ENCODE results near the gene CAPNS1. TPM values are rescaled to one million over a fixed set of nuclear protein-coding genes. Genes with fewer than 3 reads are reported as not detected.

The CAPNS1 gene
- total and polyA plus RNA-seq, 9 of the 15 experiments (the other 6 are each of a cell fraction or from before 2014, with no cell fraction given) = 77.9 to 576 (median 258) TPM

DNA sequence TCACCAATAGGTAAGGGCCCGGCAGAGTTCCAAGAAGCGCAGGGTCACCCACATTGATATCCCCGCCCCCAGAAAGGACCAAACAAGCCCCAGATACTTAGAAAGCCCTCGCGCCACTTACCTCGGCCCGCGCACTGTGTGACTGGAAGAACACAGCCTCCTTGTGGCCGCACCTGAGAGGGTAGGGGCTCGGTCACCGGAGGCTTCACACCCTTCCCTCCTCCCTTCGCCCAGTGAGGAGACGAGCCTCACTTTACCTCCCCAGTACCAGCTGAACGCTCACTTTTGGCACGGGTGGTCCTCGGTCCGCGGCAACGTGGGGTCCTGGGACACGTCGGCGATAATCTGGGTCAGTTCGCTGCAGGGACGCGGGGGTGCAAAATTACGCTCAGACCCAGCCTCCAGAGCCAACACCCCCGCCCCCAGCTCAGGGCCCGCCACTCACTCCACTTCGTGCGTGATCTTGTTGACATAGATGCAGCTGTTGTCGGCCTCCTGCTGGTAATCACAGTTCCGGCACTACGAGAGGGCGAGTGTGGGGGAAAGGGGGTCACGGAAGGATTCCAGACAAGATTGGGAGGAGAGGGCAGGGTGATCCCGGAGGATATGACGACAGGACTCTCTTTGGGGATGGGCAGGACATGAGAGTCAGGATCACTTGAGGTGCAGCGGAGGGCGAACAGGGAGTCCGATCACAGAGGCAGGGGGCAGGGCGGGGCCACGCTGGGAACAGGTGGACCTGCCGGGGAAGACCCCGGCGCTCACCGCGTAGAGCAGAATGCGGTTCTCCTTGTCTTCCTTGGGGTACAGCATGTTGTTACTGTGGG is 25.8 kb upstream of the CAPNS1 start (continued):
- TF ChIP-seq SAP30 (IDR thresholded peaks at IDR 0.05; ENCODE audit: borderline replicate concordance, insufficient read depth, low read depth, low read length, poor library complexity, severe bottlenecking) (no peak), POLR2B (IDR thresholded peaks at IDR 0.05; ENCODE audit: low read depth, partially characterized antibody) (no peak), MEF2D (tag; conservative IDR thresholded peaks at IDR 0.05; ENCODE audit: low read depth) (no peak), PTBP1 (IDR thresholded peaks at IDR 0.05; ENCODE audit: low read depth, low read length) (no peak), CBFB (CRISPR knock-in tag; IDR thresholded peaks at IDR 0.05) (0 out of 2 replicates have a peak, but pooled peaks have one; percentile 50), C11orf30 (IDR thresholded peaks at IDR 0.05; ENCODE audit: low read depth) (no peak), ZBTB17 (CRISPR knock-in tag; IDR thresholded peaks at IDR 0.05) (no peak), POLR3A (IDR thresholded peaks at IDR 0.05; ENCODE audit: borderline replicate concordance, extremely low read depth, insufficient read depth, insufficient read length) (no peak), DIDO1 (tag; IDR thresholded peaks at IDR 0.05; ENCODE audit: low read depth) (no peak), TCFL5 (CRISPR knock-in tag; conservative IDR thresholded peaks at IDR 0.05) (no peak), ELF1 (tag; IDR thresholded peaks at IDR 0.05) (0 out of 2 replicates have a peak, but pooled peaks have one; percentile 13), CCNT2 (IDR thresholded peaks at IDR 0.05; ENCODE audit: borderline replicate concordance, extremely low read depth, insufficient read length, low read depth, low read length) (no peak)
- TF ChIP-seq, protein P1, sequence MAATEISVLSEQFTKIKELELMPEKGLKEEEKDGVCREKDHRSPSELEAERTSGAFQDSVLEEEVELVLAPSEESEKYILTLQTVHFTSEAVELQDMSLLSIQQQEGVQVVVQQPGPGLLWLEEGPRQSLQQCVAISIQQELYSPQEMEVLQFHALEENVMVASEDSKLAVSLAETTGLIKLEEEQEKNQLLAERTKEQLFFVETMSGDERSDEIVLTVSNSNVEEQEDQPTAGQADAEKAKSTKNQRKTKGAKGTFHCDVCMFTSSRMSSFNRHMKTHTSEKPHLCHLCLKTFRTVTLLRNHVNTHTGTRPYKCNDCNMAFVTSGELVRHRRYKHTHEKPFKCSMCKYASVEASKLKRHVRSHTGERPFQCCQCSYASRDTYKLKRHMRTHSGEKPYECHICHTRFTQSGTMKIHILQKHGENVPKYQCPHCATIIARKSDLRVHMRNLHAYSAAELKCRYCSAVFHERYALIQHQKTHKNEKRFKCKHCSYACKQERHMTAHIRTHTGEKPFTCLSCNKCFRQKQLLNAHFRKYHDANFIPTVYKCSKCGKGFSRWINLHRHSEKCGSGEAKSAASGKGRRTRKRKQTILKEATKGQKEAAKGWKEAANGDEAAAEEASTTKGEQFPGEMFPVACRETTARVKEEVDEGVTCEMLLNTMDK (IDR thresholded peaks at IDR 0.05; ENCODE audit: borderline replicate concordance, insufficient read depth, low read depth, low read length, poor library complexity, severe bottlenecking) = peak; percentile 19
- TF ChIP-seq, protein P2, sequence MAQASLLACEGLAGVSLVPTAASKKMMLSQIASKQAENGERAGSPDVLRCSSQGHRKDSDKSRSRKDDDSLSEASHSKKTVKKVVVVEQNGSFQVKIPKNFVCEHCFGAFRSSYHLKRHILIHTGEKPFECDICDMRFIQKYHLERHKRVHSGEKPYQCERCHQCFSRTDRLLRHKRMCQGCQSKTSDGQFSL (CRISPR knock-in tag; IDR thresholded peaks at IDR 0.05) = no peak
- TF ChIP-seq, protein P2 (tag; IDR thresholded peaks at IDR 0.05) = no peak
- TF ChIP-seq, protein P3, sequence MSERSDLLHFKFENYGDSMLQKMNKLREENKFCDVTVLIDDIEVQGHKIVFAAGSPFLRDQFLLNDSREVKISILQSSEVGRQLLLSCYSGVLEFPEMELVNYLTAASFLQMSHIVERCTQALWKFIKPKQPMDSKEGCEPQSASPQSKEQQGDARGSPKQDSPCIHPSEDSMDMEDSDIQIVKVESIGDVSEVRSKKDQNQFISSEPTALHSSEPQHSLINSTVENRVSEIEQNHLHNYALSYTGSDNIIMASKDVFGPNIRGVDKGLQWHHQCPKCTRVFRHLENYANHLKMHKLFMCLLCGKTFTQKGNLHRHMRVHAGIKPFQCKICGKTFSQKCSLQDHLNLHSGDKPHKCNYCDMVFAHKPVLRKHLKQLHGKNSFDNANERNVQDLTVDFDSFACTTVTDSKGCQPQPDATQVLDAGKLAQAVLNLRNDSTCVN (CRISPR knock-in tag; IDR thresholded peaks at IDR 0.05) = no peak

Measured in K562 (cell line).